Nephron (organoid): ENCODE data around the gene UBR2.
"Not testable (repeated sequence)": the region's sequence is repeated elsewhere in the genome, so short reads cannot be mapped to it uniquely, and the experiment has no call there.

ENCODE experiments used
- H3K27ac Mint-ChIP-seq, 3 experiments: 2 replicates each; pipeline ENCODE4 v1.8.0; 2020; ENCODE audit warnings: mixed read lengths in 3 of 3, mild to moderate bottlenecking in 2 of 3, moderate library complexity in 1 of 3
- H3K27me3 Mint-ChIP-seq: 2 replicates; pipeline ENCODE4 v1.8.0; 2021; ENCODE audit warnings: low read depth, mild to moderate bottlenecking, moderate library complexity, mixed read lengths
- H3K36me3 Mint-ChIP-seq: 2 replicates; pipeline ENCODE4 v1.8.0; 2020; ENCODE audit warnings: low read depth, mixed read lengths
- H3K4me1 Mint-ChIP-seq: 2 replicates; pipeline ENCODE4 v1.8.0; 2020; ENCODE audit warnings: mixed read lengths
- H3K4me3 Mint-ChIP-seq, 3 experiments: 2 replicates each; pipeline ENCODE4 v1.8.0; 2020; ENCODE audit warnings: mild to moderate bottlenecking in 3 of 3, mixed read lengths in 3 of 3, moderate library complexity in 2 of 3
- H3K9me3 Mint-ChIP-seq: 2 replicates; pipeline ENCODE4 v1.8.0; 2020; ENCODE audit warnings: mixed read lengths
- CTCF ChIP-seq, 3 experiments: fragments of 200-600 bp; sonication (generic); IDR thresholded peaks; one replicate each; pipeline ENCODE4 v1.5.0; 2021; ENCODE audit warnings: antibody characterized with exemption in 3 of 3; ENCODE audit not compliant: unreplicated experiment in 3 of 3

The UBR2 gene

GRCh38 chr6:42727627-42728026, 163.8 kb downstream of the UBR2 start:
- Mint-ChIP-seq H3K27me3 (no peaks in the 10 kb centered on the region), H3K4me1 (peaks cover 5% of the 10 kb centered on the region), H3K9me3 (peaks cover 2% of the 10 kb centered on the region), H3K4me3 (no peak overlapping the region), H3K36me3 (no peaks in the 10 kb centered on the region), H3K27ac (no peak overlapping the region)
- no peak for TF ChIP-seq CTCF (IDR thresholded peaks at IDR 0.05; ENCODE audit: unreplicated experiment in 3 of 3)

- Mint-ChIP-seq H3K4me1 (peaks cover 5% of the 10 kb centered on the region), H3K4me3 (no peak overlapping the region)
Observed at GRCh38 chr6:42729731-42730130, 165.9 kb downstream of the UBR2 start.

GRCh38 chr6:42733867-42734481, 170.1 kb downstream of the UBR2 start:
- not testable (repeated sequence) for H3K36me3 Mint-ChIP-seq, H3K27me3 Mint-ChIP-seq, H3K4me3 Mint-ChIP-seq, H3K4me1 Mint-ChIP-seq, H3K9me3 Mint-ChIP-seq
- H3K27ac Mint-ChIP-seq: peak overlapping the region; percentile 14 to 72 (median 16)

More at GRCh38 chr6:42729731-42730130, 165.9 kb downstream of the UBR2 start:
- Mint-ChIP-seq H3K27me3 (no peaks in the 10 kb centered on the region), H3K9me3 (peaks cover 3% of the 10 kb centered on the region), H3K36me3 (no peaks in the 10 kb centered on the region), H3K27ac (no peak overlapping the region)
- TF ChIP-seq CTCF (IDR thresholded peaks at IDR 0.05; ENCODE audit: unreplicated experiment in 3 of 3): no peak

GRCh38 chr6:42735976-42736375, 172.1 kb downstream of the UBR2 start:
- no peak for TF ChIP-seq CTCF (IDR thresholded peaks at IDR 0.05; ENCODE audit: unreplicated experiment in 3 of 3)
- H3K9me3 Mint-ChIP-seq: peaks cover 3% of the 10 kb centered on the region
- no peaks in the 10 kb centered on the region for H3K36me3 Mint-ChIP-seq
- peak overlapping the region; percentile 66 to 93 (median 84) for H3K27ac Mint-ChIP-seq
- H3K4me1 Mint-ChIP-seq: peaks cover 4% of the 10 kb centered on the region
- peak overlapping the region in 1 of 3 experiments; percentile 37 for H3K4me3 Mint-ChIP-seq
- H3K27me3 Mint-ChIP-seq: peaks cover 8% of the 10 kb centered on the region

GRCh38 chr6:42740725-42741124, 176.9 kb downstream of the UBR2 start:
- Mint-ChIP-seq H3K4me1 (peaks cover 25% of the 10 kb centered on the region), H3K9me3 (no peaks in the 10 kb centered on the region)
- no peak for TF ChIP-seq CTCF (IDR thresholded peaks at IDR 0.05; ENCODE audit: unreplicated experiment in 3 of 3)

GRCh38 chr6:42742116-42742894, 178.5 kb downstream of the UBR2 start:
- Mint-ChIP-seq H3K36me3 (peaks cover 4% of the 10 kb centered on the region), H3K4me3 (peak overlapping the region; percentile 72 to 85 (median 80)), H3K27me3 (peaks cover 2% of the 10 kb centered on the region), H3K27ac (peak overlapping the region; percentile 61 to 91 (median 83)), H3K9me3 (no peaks in the 10 kb centered on the region), H3K4me1 (peaks cover 25% of the 10 kb centered on the region)
- TF ChIP-seq CTCF (IDR thresholded peaks at IDR 0.05; ENCODE audit: unreplicated experiment in 3 of 3): no peak

More at GRCh38 chr6:42740725-42741124, 176.9 kb downstream of the UBR2 start:
- Mint-ChIP-seq H3K36me3 (peaks cover 1% of the 10 kb centered on the region), H3K27me3 (peaks cover 8% of the 10 kb centered on the region), H3K4me3 (peak overlapping the region in 1 of 3 experiments; percentile 55), H3K27ac (peak overlapping the region in 1 of 3 experiments; percentile 37)
